ENCODE measurements around the gene FAM3C.

Gene FAM3C

GRCh38 chr7:121410829-121411596, 14.9 kb upstream of the FAM3C start:
- Histone ChIP-seq H3K4me1 (ENCODE audit: insufficient read depth, insufficient read length) (no peaks in the 10 kb centered on the region), H3K9me3 (ENCODE audit: insufficient read depth, low read length) (no peaks in the 10 kb centered on the region), H3K4me3 (ENCODE audit: insufficient read length, low read depth) (no peak overlapping the region), H3K9ac (ENCODE audit: insufficient read length, low read depth) (no peak overlapping the region), H3K27me3 (ENCODE audit: insufficient read depth, insufficient read length) (no peaks in the 10 kb centered on the region), H3K36me3 (ENCODE audit: insufficient read depth, insufficient read length, low read length) (no peaks in the 10 kb centered on the region)
- no peak for TF ChIP-seq ZNF274 (IDR thresholded peaks at IDR 0.05; ENCODE audit: low read depth, low read length)
- no peak for TF ChIP-seq SUZ12 (IDR thresholded peaks at IDR 0.05; ENCODE audit: extremely low read depth, insufficient read depth, insufficient read length)
- TF ChIP-seq YY1 (IDR thresholded peaks at IDR 0.05; ENCODE audit: insufficient read depth, insufficient read length), result no peak
- DNase-seq (ENCODE audit: low read depth, low spot score), result no peak

DNA sequence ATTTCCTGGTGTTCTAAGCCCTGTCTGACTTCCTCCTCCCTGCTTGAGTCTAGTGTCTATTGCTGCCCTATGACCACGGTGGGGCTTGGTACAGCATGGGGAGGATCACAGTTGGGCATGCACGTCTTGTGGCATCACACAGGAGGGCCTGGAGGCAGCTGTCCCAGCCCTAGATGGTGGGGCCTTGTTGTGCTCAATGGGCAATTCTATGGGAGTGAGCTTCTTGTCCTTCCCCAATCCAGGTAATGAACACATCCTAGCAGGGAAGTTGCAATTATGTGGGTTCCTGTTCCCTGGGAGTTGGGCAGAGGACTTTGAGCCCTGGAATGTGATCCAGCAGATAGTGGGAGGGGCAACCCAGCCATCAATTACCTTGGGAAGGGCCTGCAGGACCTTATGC, 10.8 kb upstream of the FAM3C start:
- Histone ChIP-seq H3K27me3 (ENCODE audit: insufficient read depth, insufficient read length) (no peaks in the 10 kb centered on the region), H3K4me1 (ENCODE audit: insufficient read depth, insufficient read length) (no peaks in the 10 kb centered on the region), H3K9me3 (ENCODE audit: insufficient read depth, low read length) (no peaks in the 10 kb centered on the region), H3K36me3 (ENCODE audit: insufficient read depth, insufficient read length, low read length) (no peaks in the 10 kb centered on the region), H3K4me3 (ENCODE audit: insufficient read length, low read depth) (no peak overlapping the region), H3K9ac (ENCODE audit: insufficient read length, low read depth) (no peak overlapping the region)
- no peak for TF ChIP-seq ZNF274 (IDR thresholded peaks at IDR 0.05; ENCODE audit: low read depth, low read length)
- no peak for DNase-seq (ENCODE audit: low read depth, low spot score)

- no peak overlapping the region for H3K4me3 ChIP-seq (ENCODE audit: insufficient read length, low read depth)
- TF ChIP-seq ZNF274 (IDR thresholded peaks at IDR 0.05; ENCODE audit: low read depth, low read length) (no peak), YY1 (IDR thresholded peaks at IDR 0.05; ENCODE audit: insufficient read depth, insufficient read length) (no peak), SUZ12 (IDR thresholded peaks at IDR 0.05; ENCODE audit: extremely low read depth, insufficient read depth, insufficient read length) (no peak)
- no peaks in the 10 kb centered on the region for H3K36me3 ChIP-seq (ENCODE audit: insufficient read depth, insufficient read length, low read length)
- no peaks in the 10 kb centered on the region for H3K27me3 ChIP-seq (ENCODE audit: insufficient read depth, insufficient read length)
- H3K4me1 ChIP-seq (ENCODE audit: insufficient read depth, insufficient read length), result no peaks in the 10 kb centered on the region
- no peak for DNase-seq (ENCODE audit: low read depth, low spot score)
- no peak overlapping the region for H3K9ac ChIP-seq (ENCODE audit: insufficient read length, low read depth)
- H3K9me3 ChIP-seq (ENCODE audit: insufficient read depth, low read length), result no peaks in the 10 kb centered on the region
Observed at GRCh38 chr7:121406461-121406860, 10.4 kb upstream of the FAM3C start.

DNA sequence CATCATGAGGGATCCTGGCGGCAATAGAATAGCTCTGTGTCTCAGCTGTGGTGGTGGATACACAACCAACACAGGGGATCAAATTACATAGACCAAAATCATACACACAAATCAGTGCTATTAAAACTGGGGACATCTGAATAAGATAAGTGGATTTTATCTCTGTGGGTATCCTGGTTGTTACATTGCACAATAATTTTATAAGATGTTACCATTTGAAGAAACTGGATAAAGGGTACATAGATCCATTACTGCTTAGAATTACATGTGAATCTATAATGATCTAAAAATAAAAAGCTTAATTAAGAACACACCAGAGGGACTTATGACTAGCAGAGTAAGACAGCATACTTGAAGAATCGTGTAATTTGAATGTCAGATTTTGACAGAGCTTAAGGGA, 8.2 kb upstream of the FAM3C start:
- TF ChIP-seq ZNF274 (IDR thresholded peaks at IDR 0.05; ENCODE audit: low read depth, low read length) (no peak), YY1 (IDR thresholded peaks at IDR 0.05; ENCODE audit: insufficient read depth, insufficient read length) (no peak), SUZ12 (IDR thresholded peaks at IDR 0.05; ENCODE audit: extremely low read depth, insufficient read depth, insufficient read length) (no peak)
- Histone ChIP-seq H3K36me3 (ENCODE audit: insufficient read depth, insufficient read length, low read length) (no peaks in the 10 kb centered on the region), H3K4me1 (ENCODE audit: insufficient read depth, insufficient read length) (no peaks in the 10 kb centered on the region), H3K27me3 (ENCODE audit: insufficient read depth, insufficient read length) (no peaks in the 10 kb centered on the region), H3K9me3 (ENCODE audit: insufficient read depth, low read length) (no peaks in the 10 kb centered on the region), H3K9ac (ENCODE audit: insufficient read length, low read depth) (no peak overlapping the region), H3K4me3 (ENCODE audit: insufficient read length, low read depth) (no peak overlapping the region)
- DNase-seq (ENCODE audit: low read depth, low spot score), result no peak

DNA sequence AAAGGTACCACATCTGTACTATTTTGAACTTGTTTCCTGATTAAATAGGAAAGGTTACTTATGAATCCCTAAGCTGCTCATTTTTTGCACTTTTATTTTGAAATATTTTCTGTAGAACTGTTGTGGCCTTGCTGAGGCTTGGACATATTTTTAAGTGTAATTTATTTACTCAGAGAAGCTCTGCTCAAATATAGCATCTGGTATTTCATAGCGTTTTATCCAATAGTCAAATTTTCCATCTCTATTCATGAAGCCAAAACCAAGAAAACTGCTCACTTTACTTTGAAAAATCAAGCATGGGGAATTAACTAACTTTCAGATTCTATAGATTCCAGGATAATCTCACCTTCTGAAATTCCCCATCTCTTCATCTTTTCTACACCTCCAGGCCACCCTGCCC, 6.6 kb upstream of the FAM3C start:
- TF ChIP-seq YY1 (IDR thresholded peaks at IDR 0.05; ENCODE audit: insufficient read depth, insufficient read length), result no peak
- TF ChIP-seq SUZ12 (IDR thresholded peaks at IDR 0.05; ENCODE audit: extremely low read depth, insufficient read depth, insufficient read length), result no peak
- TF ChIP-seq ZNF274 (IDR thresholded peaks at IDR 0.05; ENCODE audit: low read depth, low read length), result no peak
- Histone ChIP-seq H3K4me1 (ENCODE audit: insufficient read depth, insufficient read length) (no peaks in the 10 kb centered on the region), H3K4me3 (ENCODE audit: insufficient read length, low read depth) (no peak overlapping the region), H3K36me3 (ENCODE audit: insufficient read depth, insufficient read length, low read length) (no peaks in the 10 kb centered on the region), H3K9ac (ENCODE audit: insufficient read length, low read depth) (no peak overlapping the region), H3K27me3 (ENCODE audit: insufficient read depth, insufficient read length) (no peaks in the 10 kb centered on the region), H3K9me3 (ENCODE audit: insufficient read depth, low read length) (no peaks in the 10 kb centered on the region)
- DNase-seq (ENCODE audit: low read depth, low spot score), result no peak

- DNase-seq (ENCODE audit: low read depth, low spot score), result no peak
- no peaks in the 10 kb centered on the region for H3K9me3 ChIP-seq (ENCODE audit: insufficient read depth, low read length)
- no peaks in the 10 kb centered on the region for H3K27me3 ChIP-seq (ENCODE audit: insufficient read depth, insufficient read length)
- H3K9ac ChIP-seq (ENCODE audit: insufficient read length, low read depth), result no peak overlapping the region
- TF ChIP-seq SUZ12 (IDR thresholded peaks at IDR 0.05; ENCODE audit: extremely low read depth, insufficient read depth, insufficient read length), result no peak
- no peak for TF ChIP-seq ZNF274 (IDR thresholded peaks at IDR 0.05; ENCODE audit: low read depth, low read length)
- TF ChIP-seq YY1 (IDR thresholded peaks at IDR 0.05; ENCODE audit: insufficient read depth, insufficient read length), result no peak
- no peak overlapping the region for H3K4me3 ChIP-seq (ENCODE audit: insufficient read length, low read depth)
- H3K4me1 ChIP-seq (ENCODE audit: insufficient read depth, insufficient read length), result no peaks in the 10 kb centered on the region
- H3K36me3 ChIP-seq (ENCODE audit: insufficient read depth, insufficient read length, low read length), result no peaks in the 10 kb centered on the region
Observed at GRCh38 chr7:121401896-121402295, 5.8 kb upstream of the FAM3C start.

DNA sequence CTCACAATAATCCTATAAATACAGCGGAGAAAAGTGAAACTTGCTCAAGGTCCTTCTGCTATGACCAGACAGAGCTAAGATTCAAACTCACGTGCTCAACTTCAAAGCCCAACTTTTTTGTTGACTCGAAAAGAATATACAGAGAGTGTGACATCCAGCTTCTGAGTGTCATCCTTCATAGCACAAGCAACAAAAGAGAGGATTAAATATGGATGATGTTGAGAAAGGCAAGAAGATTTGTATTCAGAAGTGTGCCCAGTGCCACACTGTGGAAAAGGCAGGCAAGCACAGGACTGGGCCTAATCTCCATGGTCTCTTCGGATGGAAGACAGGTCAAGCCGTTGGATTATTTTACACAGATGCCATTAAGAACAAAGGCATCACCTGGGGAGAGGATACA, 2.1 kb upstream of the FAM3C start:
- H3K36me3 ChIP-seq (ENCODE audit: insufficient read depth, insufficient read length, low read length), result peaks cover 7% of the 10 kb centered on the region
- no peak for DNase-seq (ENCODE audit: low read depth, low spot score)
- no peaks in the 10 kb centered on the region for H3K27me3 ChIP-seq (ENCODE audit: insufficient read depth, insufficient read length)
- no peak overlapping the region for H3K4me3 ChIP-seq (ENCODE audit: insufficient read length, low read depth)
- TF ChIP-seq YY1 (IDR thresholded peaks at IDR 0.05; ENCODE audit: insufficient read depth, insufficient read length) (no peak), SUZ12 (IDR thresholded peaks at IDR 0.05; ENCODE audit: extremely low read depth, insufficient read depth, insufficient read length) (no peak), ZNF274 (IDR thresholded peaks at IDR 0.05; ENCODE audit: low read depth, low read length) (no peak)
- no peaks in the 10 kb centered on the region for H3K4me1 ChIP-seq (ENCODE audit: insufficient read depth, insufficient read length)
- no peaks in the 10 kb centered on the region for H3K9me3 ChIP-seq (ENCODE audit: insufficient read depth, low read length)
- H3K9ac ChIP-seq (ENCODE audit: insufficient read length, low read depth), result no peak overlapping the region
